GM10266 (cell line): ENCODE measurements around the gene CCL13.

ENCODE experiments used
- DNase-seq: peaks from one replicate; pipeline ENCODE4 v3.0.0; 2012; ENCODE audit errors: extremely low spot score
- CTCF ChIP-seq: IDR thresholded peaks from 2 replicates; pipeline ENCODE4 v1.5.1; 2012; ENCODE audit warnings: mild to moderate bottlenecking, low read depth; ENCODE audit not compliant: control insufficient read depth, insufficient read depth; ENCODE audit errors: missing control alignments

CCL13 gene

GRCh38 chr17:34384822-34385605 lies 28.7 kb downstream of the CCL13 start:
- TF ChIP-seq CTCF, result no peak
- DNase-seq, result no peak

GRCh38 chr17:34386343-34386696 lies 30.0 kb downstream of the CCL13 start:
- no peak for TF ChIP-seq CTCF

GRCh38 chr17:34386697-34387550 lies 30.6 kb downstream of the CCL13 start:
- no peak for DNase-seq
- no peak for TF ChIP-seq CTCF

More at GRCh38 chr17:34386343-34386696, 30.0 kb downstream of the CCL13 start:
- DNase-seq, result no peak

GRCh38 chr17:34387566-34387965 lies 31.3 kb downstream of the CCL13 start:
- no peak for TF ChIP-seq CTCF
- no peak for DNase-seq

- TF ChIP-seq CTCF, result no peak
Observed at GRCh38 chr17:34389126-34389750, 33.0 kb downstream of the CCL13 start.

GRCh38 chr17:34390649-34391048 lies 34.4 kb downstream of the CCL13 start:
- TF ChIP-seq CTCF, result no peak

More at GRCh38 chr17:34389126-34389750, 33.0 kb downstream of the CCL13 start:
- DNase-seq, result no peak

More at GRCh38 chr17:34390649-34391048, 34.4 kb downstream of the CCL13 start:
- no peak for DNase-seq
